HCT116 (cell line): ENCODE measurements around the gene ASCL2.

Source experiments
- CTCF ChIP-seq, 3 experiments: fragments of 200-600 bp in 1 of 3; sonication (generic) in 1 of 3; IDR thresholded peaks in 2 of 3; conservative IDR thresholded peaks in 1 of 3; 2 replicates each; pipeline ENCODE4 v1.5.1; 2012 to 2017; ENCODE audit warnings: low read depth in 2 of 3, low read length in 2 of 3, antibody characterized with exemption in 1 of 3, borderline replicate concordance in 1 of 3, control low read depth in 1 of 3, mild to moderate bottlenecking in 1 of 3, mixed read lengths in 1 of 3, mixed run types in 1 of 3, moderate library complexity in 1 of 3; ENCODE audit not compliant: insufficient read depth in 1 of 3
- ELF1 ChIP-seq: IDR thresholded peaks from 2 replicates; pipeline ENCODE4 v1.6.1; 2012; ENCODE audit warnings: low read depth, borderline replicate concordance
- EZH2phosphoT487 ChIP-seq: fragments of 200-600 bp; IDR thresholded peaks from 2 replicates; pipeline ENCODE4 v1.6.1; 2018; ENCODE audit warnings: antibody characterized with exemption, borderline replicate concordance
- POLR2A ChIP-seq: IDR thresholded peaks from 2 replicates; pipeline ENCODE4 v1.7.0; 2011; ENCODE audit warnings: borderline replicate concordance; ENCODE audit not compliant: insufficient read depth, insufficient read length; ENCODE audit errors: extremely low read depth
- POLR2AphosphoS5 ChIP-seq: IDR thresholded peaks from 2 replicates; pipeline ENCODE4 v1.6.1; 2011; ENCODE audit warnings: mild to moderate bottlenecking, low read depth, low read length, moderate library complexity
- REST ChIP-seq: IDR thresholded peaks from 2 replicates; pipeline ENCODE4 v1.6.1; 2012; ENCODE audit warnings: low read depth
- TF ChIP-seq, protein P1 (sequence below): IDR thresholded peaks from 2 replicates; pipeline ENCODE4 v1.6.1; 2012

- TF ChIP-seq, protein P1, sequence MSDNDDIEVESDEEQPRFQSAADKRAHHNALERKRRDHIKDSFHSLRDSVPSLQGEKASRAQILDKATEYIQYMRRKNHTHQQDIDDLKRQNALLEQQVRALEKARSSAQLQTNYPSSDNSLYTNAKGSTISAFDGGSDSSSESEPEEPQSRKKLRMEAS = no peak
- TF ChIP-seq REST (no peak), POLR2AphosphoS5 (no peak), EZH2phosphoT487 (no peak), CTCF (IDR thresholded peaks at IDR 0.05 in 2 of 3, conservative IDR thresholded peaks at IDR 0.05 in 1 of 3; ENCODE audit: borderline replicate concordance in 1 of 3, insufficient read depth in 1 of 3, low read depth in 2 of 3, low read length in 2 of 3) (no peak), ELF1 (no peak), POLR2A (no peak)
Measured at GRCh38 chr11:2294926-2295290, 24.5 kb upstream of the ASCL2 start.
